Upper lobe of left lung (tissue), 4 donors: ENCODE data around the gene FOSL2.

Experiments
- EP300 ChIP-seq, 4 donors: sonication (generic); formaldehyde crosslinking; IDR thresholded peaks; one replicate each; pipeline ENCODE4 v1.5.1; 2017; ENCODE audit warnings: antibody characterized with exemption in 4 of 4, control low read depth in 2 of 4
- POLR2A ChIP-seq, 4 donors: fragments of 450-650 bp; IDR thresholded peaks; one replicate each; pipeline ENCODE4 v1.5.1; 2016 to 2017; ENCODE audit warnings: antibody characterized with exemption in 4 of 4, mild to moderate bottlenecking in 2 of 4
- POLR2AphosphoS5 ChIP-seq, 2 donors: sonication (generic); formaldehyde crosslinking; IDR thresholded peaks; one replicate each; pipeline ENCODE4 v1.5.1; 2017; ENCODE audit warnings: antibody characterized with exemption in 2 of 2
- TF ChIP-seq, protein P1 (sequence below), 6 experiments: fragments of 450-650 bp in 4 of 6; fragments of 200-600 bp in 2 of 6; sonication (generic) in 2 of 6; IDR thresholded peaks; one replicate each; pipeline ENCODE4 v1.5.1; 2016 to 2019; ENCODE audit warnings: antibody characterized with exemption in 6 of 6

DNA sequence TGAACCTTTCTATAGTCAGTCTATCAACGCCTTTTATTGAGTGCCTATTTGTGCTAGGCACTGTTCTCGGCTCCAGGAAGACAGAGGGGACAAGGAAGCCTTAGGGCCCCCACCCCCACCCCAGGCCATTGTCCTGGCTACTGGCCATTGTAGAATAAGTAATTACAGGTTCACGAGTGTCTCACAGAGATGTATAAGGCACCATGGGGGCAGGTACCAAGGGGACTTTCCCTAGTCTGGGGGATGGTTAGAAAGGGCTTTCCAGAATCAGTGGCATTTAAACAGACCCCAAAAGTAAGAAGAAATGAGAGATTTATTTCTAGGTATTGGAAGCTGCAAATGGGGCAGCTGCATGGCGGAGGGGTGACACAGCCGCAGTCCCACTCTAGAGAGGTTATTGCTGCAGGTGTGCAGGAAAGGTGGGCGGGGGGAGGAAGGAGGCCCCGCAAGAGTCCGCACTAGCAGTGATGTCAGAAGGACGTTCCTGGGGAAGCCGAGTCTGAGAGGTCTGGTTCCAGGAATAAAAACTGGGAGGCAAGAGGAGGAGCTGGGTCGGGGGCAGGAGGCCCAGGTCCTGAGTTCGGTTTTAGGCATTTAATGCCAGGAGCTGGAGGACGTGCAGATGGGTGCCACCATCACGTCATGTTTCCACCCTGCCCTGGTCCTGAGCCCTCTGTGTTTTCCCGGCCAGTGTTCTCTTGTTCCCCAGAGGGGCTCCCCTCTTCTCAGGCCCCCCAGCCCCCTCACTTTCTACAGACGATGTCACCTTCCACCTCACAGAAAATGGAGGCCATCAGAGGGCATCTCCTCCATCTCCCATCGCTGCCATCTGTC lies 30.5 kb downstream of the FOSL2 start:
- no peak for TF ChIP-seq POLR2A (IDR thresholded peaks at IDR 0.05)
- no peak for TF ChIP-seq POLR2AphosphoS5 (IDR thresholded peaks at IDR 0.05)
- TF ChIP-seq, protein P1, sequence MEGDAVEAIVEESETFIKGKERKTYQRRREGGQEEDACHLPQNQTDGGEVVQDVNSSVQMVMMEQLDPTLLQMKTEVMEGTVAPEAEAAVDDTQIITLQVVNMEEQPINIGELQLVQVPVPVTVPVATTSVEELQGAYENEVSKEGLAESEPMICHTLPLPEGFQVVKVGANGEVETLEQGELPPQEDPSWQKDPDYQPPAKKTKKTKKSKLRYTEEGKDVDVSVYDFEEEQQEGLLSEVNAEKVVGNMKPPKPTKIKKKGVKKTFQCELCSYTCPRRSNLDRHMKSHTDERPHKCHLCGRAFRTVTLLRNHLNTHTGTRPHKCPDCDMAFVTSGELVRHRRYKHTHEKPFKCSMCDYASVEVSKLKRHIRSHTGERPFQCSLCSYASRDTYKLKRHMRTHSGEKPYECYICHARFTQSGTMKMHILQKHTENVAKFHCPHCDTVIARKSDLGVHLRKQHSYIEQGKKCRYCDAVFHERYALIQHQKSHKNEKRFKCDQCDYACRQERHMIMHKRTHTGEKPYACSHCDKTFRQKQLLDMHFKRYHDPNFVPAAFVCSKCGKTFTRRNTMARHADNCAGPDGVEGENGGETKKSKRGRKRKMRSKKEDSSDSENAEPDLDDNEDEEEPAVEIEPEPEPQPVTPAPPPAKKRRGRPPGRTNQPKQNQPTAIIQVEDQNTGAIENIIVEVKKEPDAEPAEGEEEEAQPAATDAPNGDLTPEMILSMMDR (IDR thresholded peaks at IDR 0.05) = no peak
- no peak for TF ChIP-seq EP300 (IDR thresholded peaks at IDR 0.05)
